IMR-90 (cell line): ENCODE measurements around the gene KTN1.

Experiments
- RAD21 ChIP-seq: IDR thresholded peaks from 2 replicates; pipeline ENCODE4 v1.6.1; 2012; ENCODE audit warnings: low read length, improper control_type of control experiment
- RFX5 ChIP-seq: IDR thresholded peaks from 2 replicates; pipeline ENCODE4 v1.8.0; 2012; ENCODE audit warnings: low read depth, mild to moderate bottlenecking, low read length, moderate library complexity
- TF ChIP-seq, protein P1 (sequence below): conservative IDR thresholded peaks from 2 replicates; pipeline ENCODE4 v1.5.1; 2012; ENCODE audit warnings: mild to moderate bottlenecking, low read depth, low read length, improper control_type of control experiment
- TF ChIP-seq, protein P2 (sequence below): fragments of 150-350 bp; IDR thresholded peaks from 2 replicates; pipeline ENCODE4 v1.6.1; 2017; ENCODE audit warnings: mild to moderate bottlenecking, antibody characterized with exemption, low read length, low read depth
- TF ChIP-seq, protein P3 (sequence below): fragments of 150-350 bp; IDR thresholded peaks from 2 replicates; pipeline ENCODE4 v1.6.1; 2016; ENCODE audit warnings: low read depth, mild to moderate bottlenecking, low read length, moderate library complexity, borderline replicate concordance

DNA sequence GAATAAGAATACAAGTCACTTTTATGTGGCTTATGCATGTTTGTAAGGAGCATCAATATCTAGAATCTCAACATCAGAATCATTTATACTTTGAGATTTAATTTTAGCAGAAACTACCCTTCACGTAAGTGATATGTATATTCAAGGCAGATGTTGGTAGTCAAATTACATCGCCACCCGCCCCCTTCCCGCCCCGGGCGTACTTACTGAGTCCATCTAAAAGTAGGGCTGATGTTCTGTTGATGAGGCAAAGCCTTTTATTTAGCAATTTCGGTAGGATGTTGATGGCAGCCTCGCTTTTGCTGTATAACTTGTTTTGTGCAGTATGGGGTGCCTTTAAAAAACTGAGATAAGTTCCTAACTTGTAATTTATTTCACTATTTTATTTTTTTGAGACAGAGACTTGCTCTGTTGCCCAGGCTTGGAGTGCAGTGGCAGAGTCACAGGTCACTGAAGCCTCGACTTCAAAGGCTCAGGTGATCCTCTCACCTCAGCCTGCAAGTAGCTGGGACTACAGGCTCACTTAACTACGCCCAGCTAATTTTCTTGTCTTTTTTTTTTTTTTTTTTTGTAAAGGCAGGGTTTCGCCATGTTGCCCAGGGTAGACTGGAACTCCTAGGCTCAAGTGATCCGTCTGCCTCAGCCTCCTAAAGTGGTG lies 30.8 kb downstream of the KTN1 start:
- TF ChIP-seq RFX5 (no peak), RAD21 (no peak)
- TF ChIP-seq, protein P1, sequence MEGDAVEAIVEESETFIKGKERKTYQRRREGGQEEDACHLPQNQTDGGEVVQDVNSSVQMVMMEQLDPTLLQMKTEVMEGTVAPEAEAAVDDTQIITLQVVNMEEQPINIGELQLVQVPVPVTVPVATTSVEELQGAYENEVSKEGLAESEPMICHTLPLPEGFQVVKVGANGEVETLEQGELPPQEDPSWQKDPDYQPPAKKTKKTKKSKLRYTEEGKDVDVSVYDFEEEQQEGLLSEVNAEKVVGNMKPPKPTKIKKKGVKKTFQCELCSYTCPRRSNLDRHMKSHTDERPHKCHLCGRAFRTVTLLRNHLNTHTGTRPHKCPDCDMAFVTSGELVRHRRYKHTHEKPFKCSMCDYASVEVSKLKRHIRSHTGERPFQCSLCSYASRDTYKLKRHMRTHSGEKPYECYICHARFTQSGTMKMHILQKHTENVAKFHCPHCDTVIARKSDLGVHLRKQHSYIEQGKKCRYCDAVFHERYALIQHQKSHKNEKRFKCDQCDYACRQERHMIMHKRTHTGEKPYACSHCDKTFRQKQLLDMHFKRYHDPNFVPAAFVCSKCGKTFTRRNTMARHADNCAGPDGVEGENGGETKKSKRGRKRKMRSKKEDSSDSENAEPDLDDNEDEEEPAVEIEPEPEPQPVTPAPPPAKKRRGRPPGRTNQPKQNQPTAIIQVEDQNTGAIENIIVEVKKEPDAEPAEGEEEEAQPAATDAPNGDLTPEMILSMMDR = no peak
- TF ChIP-seq, protein P2, sequence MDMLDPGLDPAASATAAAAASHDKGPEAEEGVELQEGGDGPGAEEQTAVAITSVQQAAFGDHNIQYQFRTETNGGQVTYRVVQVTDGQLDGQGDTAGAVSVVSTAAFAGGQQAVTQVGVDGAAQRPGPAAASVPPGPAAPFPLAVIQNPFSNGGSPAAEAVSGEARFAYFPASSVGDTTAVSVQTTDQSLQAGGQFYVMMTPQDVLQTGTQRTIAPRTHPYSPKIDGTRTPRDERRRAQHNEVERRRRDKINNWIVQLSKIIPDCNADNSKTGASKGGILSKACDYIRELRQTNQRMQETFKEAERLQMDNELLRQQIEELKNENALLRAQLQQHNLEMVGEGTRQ = no peak
- TF ChIP-seq, protein P3, sequence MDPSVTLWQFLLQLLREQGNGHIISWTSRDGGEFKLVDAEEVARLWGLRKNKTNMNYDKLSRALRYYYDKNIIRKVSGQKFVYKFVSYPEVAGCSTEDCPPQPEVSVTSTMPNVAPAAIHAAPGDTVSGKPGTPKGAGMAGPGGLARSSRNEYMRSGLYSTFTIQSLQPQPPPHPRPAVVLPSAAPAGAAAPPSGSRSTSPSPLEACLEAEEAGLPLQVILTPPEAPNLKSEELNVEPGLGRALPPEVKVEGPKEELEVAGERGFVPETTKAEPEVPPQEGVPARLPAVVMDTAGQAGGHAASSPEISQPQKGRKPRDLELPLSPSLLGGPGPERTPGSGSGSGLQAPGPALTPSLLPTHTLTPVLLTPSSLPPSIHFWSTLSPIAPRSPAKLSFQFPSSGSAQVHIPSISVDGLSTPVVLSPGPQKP = no peak
